ENCODE data around the gene LYRM2.
A peak's percentile ranks its signal among the peaks of the same experiment; 100 is the strongest.

LYRM2 gene

DNA sequence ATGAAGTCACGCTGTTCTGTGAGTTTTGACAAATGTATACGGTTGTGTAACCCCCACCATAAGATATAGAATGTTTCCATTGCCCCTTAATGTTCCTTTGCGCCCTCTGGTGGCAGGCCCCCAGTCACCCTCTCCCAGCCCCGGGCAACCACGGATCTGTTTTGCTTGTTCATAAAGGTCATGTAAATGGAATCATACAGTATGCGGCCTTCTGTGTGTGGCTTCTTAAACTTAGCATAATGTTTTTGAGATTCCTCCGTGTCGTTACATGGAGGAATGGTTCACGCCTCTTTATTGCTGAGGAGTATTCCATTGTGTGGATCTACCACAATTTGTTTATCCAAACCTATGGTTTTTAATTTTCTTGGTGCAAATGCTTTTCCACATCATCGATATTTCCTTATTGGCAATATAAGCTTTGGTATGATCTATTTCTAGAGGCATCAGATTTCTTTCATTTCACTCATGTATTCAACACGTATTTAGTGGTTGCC is 28.4 kb downstream of the LYRM2 start:
- no peak overlapping the region for H3K27ac ChIP-seq

DNA sequence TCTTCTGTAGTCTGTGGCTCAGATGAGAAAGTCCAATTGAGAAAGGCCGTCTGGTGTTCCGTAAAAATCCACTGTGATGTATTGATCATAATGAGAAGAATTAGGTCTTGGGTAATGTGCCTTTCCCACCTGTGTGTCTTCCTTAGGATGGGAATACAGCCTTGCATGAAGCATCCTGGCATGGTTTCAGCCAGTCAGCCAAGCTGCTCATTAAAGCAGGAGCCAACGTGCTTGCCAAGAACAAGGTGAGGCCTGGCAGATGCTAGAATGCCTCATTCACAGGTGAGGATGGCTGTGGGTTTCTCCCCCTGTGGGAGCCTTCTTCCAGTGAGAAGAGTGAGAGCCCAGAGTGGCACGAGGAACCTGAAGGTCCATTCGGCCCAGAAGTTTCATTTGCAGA is 32.7 kb downstream of the LYRM2 start:
- TF ChIP-seq, protein P1, sequence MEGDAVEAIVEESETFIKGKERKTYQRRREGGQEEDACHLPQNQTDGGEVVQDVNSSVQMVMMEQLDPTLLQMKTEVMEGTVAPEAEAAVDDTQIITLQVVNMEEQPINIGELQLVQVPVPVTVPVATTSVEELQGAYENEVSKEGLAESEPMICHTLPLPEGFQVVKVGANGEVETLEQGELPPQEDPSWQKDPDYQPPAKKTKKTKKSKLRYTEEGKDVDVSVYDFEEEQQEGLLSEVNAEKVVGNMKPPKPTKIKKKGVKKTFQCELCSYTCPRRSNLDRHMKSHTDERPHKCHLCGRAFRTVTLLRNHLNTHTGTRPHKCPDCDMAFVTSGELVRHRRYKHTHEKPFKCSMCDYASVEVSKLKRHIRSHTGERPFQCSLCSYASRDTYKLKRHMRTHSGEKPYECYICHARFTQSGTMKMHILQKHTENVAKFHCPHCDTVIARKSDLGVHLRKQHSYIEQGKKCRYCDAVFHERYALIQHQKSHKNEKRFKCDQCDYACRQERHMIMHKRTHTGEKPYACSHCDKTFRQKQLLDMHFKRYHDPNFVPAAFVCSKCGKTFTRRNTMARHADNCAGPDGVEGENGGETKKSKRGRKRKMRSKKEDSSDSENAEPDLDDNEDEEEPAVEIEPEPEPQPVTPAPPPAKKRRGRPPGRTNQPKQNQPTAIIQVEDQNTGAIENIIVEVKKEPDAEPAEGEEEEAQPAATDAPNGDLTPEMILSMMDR (conservative IDR thresholded peaks at IDR 0.05), result no peak
- no peak for TF ChIP-seq ZFX (IDR thresholded peaks at IDR 0.05)
- no peak overlapping the region for H3K27ac ChIP-seq

More for the DNA sequence above, 28.4 kb downstream of the LYRM2 start:
- TF ChIP-seq, protein P1 (conservative IDR thresholded peaks at IDR 0.05), result peak; percentile 60
- TF ChIP-seq ZFX (IDR thresholded peaks at IDR 0.05), result no peak

DNA sequence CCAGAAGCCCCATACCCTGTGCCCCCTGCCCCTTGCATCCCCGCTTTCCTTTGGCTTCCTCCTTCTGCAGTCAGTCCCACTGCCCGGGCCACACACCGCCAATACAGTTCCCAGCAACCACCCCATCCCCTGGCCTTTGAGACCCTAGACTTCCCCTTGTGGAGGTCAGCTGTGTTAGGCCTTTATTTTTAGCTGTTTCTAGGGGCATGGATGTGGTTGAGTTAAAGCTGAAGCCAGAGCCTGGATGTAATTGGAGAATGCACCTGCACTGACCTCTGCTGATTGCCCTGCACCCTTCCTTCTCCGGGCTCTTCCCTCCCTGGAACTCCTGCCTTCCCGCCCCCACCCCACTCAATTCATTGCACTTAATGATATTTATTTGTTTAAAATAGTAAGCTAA is 33.9 kb downstream of the LYRM2 start:
- H3K27ac ChIP-seq, result no peak overlapping the region
- no peak for TF ChIP-seq ZFX (IDR thresholded peaks at IDR 0.05)
- TF ChIP-seq, protein P1 (conservative IDR thresholded peaks at IDR 0.05), result no peak

DNA sequence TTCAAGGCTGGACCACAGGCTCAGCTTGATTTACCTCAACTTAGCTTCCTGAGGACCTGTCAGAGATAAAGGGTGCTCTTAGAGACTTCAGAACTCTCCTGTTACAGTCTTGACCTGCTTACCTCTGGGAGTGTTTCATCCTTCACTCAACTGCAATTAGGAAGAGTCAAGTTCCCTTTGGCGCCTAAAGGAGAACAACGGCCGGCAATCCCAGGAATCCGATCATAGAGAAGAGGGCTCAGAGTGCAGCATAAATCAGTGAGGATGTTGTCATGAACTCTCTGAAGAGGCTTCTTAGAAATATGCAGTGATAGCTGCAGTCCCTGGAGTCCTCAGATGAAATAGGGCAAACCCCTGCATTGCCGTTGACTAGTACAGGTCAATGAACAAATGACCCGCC is 36.4 kb downstream of the LYRM2 start:
- TF ChIP-seq ZFX (IDR thresholded peaks at IDR 0.05), result no peak
- TF ChIP-seq, protein P1 (conservative IDR thresholded peaks at IDR 0.05), result no peak
- no peak overlapping the region for H3K27ac ChIP-seq

DNA sequence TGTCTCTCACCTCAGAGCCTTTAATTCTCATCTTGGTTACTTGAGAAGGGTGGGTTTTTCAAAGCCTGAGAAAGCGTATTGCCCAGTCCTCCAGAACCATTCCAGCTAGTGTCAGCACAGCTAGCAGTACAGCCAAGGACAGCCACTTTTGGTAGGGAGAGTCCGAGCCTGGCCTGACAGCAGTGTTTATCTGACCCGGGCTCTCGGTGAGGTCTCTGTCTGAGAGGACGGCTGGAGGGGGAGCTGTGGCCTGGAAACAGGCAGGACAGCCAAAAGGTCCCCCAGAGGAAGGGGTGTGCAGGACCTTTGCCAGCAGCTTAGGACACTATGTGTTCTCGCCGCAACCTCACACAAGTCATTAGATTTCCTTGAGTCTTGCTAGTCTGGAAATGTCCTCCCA is 38.8 kb downstream of the LYRM2 start:
- TF ChIP-seq, protein P1 (conservative IDR thresholded peaks at IDR 0.05), result no peak
- TF ChIP-seq ZFX (IDR thresholded peaks at IDR 0.05), result no peak
- no peak overlapping the region for H3K27ac ChIP-seq

DNA sequence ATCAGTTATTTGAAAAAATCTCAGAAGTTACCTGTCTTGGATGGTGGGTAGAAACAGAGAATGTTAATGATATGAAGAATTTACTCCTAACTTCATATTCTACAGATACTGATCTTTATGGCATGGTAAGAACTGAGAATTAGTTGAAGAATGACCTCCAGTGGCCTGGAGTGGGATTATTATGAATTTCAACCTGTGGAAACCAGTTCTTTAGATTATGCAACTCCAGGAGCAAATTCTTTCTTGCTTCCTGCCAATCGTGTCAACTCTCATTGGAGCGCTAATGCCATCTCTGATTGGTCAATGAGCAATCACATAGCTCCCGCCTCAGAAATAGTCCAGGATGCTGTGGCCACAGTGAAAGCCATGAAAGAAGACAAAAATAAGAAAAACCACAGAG is 40.6 kb downstream of the LYRM2 start:
- TF ChIP-seq ZFX (IDR thresholded peaks at IDR 0.05), result no peak
- TF ChIP-seq, protein P1 (conservative IDR thresholded peaks at IDR 0.05), result peak; percentile 19
- H3K27ac ChIP-seq, result no peak overlapping the region

DNA sequence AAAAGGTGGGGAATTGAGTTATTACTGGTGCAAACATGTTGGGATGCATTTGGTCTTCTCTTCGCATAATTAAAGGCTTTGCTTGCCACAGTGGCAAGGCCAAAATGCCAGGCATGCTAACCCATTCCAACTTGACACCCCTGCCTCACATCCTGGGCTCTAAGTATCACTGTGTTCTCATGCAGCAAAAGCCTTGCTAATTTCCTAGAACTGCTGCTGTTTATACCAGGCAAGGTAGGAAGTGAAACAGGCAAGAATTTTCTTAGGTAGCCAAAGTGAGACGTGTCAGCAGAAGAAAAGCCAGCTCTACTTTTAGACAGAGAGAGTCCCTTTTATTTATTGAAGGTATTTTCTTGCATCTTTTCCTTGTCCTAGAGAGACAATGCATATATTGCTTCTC is 41.2 kb downstream of the LYRM2 start:
- H3K27ac ChIP-seq, result no peak overlapping the region
- TF ChIP-seq, protein P1 (conservative IDR thresholded peaks at IDR 0.05), result no peak
- no peak for TF ChIP-seq ZFX (IDR thresholded peaks at IDR 0.05)

Measured in C4-2B (cell line).